ENCODE data around the gene UVRAG.

The UVRAG gene

DNA sequence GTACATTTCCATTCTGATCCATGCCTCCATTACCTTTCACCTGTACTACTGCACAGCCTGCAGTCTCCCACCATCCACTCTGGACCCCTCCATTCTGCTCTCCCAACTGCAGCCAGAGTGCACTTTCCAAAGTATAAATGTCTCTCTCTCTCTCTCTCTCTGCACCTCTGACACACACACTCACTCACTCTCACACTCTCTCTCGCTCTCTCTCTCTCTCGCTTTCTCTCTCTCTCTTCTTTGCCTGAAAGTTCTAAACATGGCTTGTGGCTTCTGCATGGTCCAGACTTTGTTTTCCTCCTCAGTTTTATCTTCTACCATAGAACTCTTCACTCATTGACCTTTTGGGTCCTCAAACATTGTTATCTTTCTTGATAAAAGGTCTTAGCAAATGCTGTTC is 314.7 kb downstream of the UVRAG start:
- DNase-seq = no peak

DNA sequence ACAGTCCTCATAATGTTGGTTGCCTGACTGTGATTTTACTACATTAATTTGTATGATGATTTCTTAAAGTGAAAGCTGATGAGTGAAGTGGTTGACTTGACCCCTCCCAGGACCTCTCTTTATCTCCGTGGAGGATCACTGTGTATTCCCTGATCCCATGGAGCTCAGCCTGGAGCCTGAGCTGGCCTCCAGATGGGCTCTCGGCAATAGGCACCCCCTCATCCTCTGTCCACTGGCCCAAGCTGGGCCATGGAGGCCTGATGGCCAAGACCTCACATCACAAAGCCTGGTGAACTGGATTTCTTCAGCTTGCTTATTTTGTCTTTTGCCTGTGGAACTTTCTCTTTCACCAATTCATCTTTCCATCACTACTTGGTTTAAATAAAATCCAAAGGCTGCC is 316.1 kb downstream of the UVRAG start:
- DNase-seq = no peak

DNA sequence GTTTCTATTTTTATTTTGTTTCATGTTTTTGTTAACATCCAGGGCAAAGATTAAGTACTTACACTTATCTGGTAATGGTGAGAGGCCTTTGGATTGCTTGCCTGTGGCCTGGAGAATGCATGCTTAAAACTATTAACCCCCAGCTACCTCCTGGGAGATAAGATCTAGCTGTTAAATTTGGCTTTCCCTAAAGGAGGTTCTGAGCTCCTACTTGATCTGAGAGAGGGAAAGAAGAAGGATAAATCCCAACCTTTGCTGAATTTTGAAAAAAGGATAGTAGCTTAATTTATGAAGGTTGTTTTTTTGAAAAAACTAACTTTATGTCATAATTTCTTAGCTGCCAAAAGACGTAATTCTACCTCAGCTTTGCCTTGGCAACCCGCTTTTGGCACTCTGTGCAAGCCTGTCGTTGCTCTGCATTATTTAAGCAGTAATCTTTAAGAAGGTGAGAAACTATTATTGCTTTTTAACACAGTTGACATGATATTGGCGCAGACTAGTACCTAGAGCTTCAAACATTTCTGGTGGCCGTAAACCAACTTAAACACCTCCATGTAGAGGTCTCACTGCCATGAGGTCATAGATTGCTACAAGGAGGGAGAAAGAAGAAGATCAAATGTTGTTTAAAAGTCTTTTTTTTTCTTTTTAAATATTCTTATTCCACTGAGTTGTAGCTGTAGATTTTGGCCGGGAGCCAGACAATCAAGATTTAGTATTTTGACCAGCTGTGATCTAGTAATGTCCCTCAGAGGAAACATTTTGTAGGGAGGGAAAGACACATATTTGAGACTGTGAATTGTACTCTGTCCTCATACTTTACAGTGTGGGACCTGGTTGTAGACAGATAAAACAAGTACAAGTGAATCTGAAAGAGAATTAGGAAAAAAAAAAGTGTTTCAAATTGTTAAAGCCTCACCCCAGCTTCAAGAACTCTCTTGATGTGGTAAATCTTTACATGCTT is 316.9 kb downstream of the UVRAG start:
- no peak for DNase-seq

DNA sequence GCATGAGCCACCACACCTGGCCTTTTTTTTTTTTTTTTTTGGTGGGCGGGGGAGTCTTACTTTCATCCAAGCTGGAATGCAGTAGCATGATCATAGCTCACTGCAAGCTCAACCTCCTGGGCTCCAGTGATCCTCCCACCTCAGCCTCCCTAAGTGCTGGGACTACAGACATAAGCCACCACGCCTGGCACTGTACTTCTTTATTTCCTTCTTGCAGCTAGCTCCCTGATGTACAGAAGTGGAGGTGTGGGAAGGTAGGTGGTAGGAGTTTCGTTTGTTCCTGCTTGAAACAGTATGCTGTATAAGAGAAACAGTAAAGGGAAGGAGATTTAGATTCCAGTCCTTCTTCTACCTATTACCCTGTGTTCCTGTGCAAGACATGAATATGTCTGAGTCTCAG is 319.2 kb downstream of the UVRAG start:
- DNase-seq = no peak

DNA sequence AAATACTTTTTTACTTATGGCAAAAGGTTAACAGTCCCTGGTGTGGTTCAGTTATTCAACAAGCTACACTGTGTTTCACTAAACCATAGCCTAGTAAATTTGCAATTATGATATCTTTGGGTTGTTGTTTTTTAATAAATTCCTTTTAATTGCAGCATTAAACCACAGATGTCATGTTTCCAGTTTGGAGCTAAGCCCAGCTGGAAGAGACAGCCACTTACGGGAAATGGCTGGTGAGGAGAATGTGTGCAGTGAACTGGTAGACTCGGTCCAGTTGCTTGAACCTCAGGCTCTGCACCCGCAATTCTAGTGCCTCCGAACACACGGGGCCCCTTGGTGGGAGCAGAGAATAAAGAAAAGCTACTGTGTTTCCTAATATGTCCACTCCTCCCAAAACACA is 320.5 kb downstream of the UVRAG start:
- no peak for DNase-seq

DNA sequence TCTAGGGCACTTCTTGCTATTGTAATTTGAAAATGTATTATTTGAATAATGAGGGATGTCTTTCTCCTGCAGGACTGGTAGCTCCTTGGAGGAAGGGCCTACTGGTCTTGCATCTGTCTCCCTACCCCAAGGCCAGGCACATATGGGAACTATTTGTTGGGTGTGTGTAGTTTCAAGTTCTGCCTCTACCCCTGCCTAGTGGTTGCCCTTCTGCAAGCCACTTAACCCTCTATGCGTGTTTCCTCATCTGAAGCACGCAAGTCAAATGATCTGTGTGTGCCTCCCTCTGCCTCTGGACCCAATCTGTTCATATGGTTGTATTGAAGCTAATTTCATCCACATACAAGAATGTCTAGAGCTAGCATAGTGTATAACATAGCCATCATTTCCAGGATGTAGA is 324.3 kb downstream of the UVRAG start:
- DNase-seq = no peak

DNA sequence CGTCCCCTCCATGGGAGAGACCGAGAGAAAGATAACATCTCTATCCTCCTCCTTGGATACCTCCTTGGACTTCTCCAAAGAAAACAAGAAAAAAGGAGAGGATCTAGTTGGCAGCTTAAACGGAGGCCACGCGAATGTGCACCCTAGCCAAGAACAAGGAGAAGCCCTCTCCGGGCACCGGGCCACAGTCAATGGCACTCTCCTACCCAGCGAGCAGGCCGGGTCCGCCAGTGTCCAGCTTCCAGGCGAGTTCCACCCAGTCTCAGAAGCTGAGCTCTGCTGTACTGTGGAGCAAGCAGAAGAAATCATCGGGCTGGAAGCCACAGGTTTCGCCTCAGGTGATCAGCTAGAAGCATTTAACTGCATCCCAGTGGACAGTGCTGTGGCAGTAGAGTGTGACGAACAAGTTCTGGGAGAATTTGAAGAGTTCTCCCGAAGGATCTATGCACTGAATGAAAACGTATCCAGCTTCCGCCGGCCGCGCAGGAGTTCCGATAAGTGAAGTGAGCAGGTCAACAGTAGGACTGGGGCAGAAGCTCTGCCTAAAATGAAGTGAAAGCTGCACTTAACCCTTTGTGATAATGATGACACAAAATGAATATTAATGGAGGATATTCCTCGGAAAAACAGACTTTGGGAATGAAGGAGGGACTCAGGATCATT is 326.0 kb downstream of the UVRAG start:
- DNase-seq = no peak

DNA sequence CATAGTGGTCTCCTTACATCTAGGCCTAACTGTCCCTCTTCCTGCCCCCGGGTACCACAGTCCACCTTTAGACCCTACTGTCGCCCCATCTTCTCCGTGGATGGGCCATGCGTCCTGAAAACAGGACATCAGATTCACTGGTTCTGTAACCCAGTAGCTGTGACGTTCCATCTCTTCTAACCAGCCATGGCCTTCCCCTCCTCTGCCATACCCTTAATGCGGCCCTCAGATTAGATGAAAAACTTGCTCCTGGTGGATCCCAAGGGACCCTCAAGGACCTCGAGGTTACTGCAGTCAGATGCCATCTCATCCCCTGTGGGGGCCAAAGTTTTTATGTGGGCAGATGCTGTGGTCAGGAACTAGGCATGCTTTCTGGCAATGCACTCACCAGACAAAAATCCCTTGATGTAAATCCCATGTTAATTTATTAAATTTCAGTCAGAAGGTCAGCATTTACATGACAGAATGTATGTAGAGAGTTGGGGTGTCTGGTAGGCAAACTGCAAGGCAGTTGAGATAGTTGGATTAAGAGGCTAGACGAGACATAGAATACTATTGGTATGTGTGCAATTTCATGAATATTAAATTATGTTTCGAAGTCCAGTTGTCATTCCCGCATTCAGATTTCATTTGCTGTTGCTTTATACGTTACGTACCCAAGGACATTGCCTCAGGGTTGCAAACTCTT is 327.0 kb downstream of the UVRAG start:
- no peak for DNase-seq

DNA sequence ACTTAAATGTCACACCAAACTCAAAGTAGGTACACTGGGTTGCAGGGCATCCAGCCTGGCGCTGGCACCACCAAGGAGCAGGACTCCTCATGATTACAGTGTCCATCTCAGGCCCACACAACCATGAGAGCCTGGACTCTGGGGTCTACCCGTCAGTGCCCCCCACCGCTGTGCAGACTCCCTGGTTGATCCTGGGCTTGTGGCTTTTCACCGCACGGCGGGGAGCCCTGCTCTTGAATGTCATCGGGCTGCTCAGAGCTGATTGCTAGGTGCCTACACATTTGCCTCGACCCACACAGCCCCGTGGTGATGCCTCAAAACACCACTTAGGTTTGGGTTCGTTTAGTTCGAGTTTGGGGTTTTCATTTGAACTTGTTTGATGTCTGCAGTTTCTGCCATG is 328.3 kb downstream of the UVRAG start:
- DNase-seq = no peak

DNA sequence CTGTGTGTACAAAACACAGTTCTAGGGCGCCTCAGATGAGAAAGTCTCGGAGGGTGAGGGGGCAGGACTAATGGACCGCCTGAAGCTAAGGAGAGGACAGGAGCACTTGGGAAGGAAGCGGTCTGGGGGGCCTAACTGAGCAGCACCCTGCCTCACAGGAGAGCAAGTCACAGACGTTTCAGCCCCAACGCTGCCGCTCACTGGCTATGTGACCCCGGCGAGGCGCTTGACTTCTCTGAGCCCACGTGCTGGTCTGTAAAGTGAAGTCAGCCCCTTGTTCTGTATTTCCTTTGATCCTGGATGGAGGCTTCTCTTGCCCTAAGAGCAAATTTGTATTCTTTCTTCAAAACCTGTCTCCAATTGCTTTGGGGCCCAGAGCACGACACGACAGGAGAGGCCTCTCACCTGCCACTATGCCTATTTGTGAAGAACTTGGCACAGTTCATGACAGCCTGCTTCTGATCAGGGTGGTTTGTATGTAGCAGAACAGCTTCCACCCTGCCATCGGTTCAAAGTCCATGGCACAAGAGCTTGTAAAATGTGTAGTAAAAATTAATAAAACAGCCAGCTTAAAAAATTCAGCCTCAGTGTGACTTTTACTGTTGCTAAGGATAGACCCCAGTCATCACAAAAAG is 332.2 kb downstream of the UVRAG start:
- DNase-seq = no peak

DNA sequence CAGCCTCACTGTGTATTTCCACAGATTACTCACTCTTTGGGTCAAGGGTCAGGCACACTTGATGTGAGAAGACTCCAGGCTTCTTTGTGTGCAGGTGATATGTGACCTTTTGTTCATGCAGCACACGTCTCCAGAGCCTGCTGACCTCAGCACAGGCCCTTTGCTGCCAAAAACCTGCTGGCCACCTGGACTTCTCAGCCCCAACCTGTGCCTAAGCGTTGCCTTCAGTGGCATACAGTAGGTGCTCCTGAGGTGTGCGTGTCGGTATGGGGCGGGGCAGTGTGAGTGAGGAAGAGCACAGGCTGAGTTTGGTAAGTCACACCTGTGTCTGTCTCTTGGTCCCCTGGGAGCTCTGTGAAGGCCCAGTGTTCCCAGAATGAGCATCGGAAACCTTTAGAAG is 333.2 kb downstream of the UVRAG start:
- no peak for DNase-seq

DNA sequence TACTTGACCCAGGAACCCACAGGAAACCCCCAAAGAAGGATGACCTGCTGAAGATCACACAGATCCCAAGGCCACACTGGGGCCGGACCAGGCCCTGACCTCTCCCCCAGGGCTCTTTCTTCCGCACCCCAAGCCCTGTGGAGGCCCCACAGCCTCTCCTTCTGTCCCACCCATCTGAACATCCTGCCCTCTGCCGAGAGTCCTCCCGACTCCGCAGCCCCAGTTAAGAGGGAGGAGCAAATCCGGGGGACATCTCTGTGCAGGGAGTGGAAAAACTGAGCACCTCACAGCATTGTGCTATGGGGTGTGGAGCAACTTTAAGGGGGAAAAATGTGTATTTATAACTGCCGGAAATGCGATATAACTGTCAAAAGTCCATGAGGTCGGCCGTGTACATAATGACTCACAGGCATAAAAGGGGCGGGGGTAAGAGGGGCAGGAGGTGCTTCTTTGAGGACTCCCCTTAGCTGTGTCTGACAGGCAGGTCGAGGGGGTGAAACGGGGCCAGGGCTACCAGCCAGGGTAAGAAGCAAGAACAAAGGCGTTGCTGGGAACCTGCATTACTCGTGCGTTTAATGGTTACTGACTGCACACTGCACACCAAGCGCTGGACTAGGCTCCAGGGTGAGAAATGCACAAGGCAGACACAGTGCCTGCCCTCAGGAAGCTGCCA is 334.1 kb downstream of the UVRAG start:
- DNase-seq = no peak

DNA sequence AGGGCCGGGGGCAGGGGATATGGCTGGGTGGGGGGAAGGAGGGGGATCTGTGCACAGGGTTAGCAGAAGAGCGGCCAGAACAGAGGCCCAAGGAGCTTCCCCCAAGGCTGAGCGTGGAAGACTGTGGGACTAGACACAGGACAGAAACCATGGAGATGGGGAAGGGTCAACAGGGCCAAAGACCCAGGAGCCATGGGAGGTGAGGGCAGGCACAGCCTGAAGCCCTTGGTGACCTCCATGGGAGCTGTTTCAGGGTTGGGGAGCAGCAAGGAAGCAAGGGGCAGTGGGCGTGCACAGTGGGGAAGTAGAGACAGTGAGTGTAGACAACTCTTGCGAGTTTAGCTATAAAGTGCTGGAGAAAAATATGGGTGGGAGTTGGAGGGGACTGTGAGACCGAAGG is 334.7 kb downstream of the UVRAG start:
- DNase-seq = no peak

DNA sequence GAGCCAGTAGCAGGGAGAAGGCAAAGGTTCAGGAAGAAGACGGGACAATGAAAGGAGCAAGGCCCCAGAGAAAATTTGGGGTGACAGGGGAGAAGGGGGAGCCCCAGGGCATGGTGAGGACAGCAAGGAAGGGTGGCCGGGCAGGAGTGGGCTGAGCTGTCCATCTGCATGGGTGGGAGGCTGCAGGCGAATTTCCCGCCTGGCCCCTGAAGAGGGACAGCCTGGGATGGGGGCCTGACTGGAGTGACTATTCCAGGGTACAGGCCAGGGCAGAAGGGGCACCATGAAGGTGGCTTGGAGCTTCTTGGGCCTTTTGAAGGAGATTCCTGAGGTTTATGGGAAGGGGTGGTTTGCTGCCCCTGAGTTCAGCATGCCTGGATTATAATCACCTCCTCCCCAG is 335.1 kb downstream of the UVRAG start:
- no peak for DNase-seq

DNA sequence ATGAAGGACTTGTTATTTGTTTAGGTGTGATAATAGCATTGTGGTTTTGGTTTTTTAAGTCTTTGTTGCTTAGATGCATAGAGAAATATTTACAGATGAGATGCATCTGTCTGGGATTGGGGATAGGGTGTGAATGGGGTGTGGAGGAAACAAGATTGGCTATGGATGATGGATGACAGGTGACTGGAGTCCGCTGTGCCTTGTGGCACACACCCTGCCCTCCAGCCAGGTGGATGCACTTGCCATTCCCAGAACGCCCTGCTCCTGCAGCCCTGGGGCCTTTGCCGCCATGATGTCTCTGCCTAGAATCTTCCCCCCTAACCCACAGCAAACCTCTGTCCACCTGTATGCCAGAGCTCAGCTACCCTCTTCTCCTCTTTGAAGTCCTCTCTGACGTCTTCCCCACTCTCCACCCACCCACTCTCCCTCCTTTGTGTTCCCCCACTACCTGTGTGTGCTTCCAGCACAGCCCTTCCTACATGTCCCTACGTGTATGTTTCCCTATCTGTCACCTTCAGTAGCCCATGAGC is 336.6 kb downstream of the UVRAG start:
- DNase-seq = no peak

DNA sequence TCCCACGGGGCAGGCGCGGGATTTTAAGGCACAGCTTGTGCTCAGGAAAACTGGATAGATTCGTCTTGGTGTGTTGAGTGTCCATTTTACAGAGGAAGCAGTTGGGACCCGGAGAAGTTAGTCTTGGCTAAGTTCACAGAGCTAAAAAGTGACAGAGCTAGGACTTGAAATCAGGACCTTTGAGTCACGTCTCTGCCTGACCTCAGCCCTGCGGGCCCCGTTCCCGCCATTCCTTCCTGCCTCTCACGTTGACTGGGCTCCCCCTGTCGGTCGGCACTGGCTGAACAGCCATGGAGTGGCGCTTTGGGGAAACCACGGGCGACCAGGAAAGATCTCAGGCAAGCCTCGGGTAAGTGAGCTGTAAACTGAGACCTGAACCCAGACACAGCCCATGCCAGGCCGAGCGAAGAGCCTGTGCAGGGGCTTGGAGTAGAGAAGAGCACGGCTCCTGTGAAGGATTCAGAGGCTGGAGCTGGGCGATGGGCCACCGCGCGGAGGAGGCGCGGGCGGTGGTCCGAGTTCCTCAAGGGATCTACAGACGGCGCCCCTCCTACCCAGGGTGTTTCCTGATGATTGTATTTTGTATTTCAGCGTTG is 337.2 kb downstream of the UVRAG start:
- no peak for DNase-seq

DNA sequence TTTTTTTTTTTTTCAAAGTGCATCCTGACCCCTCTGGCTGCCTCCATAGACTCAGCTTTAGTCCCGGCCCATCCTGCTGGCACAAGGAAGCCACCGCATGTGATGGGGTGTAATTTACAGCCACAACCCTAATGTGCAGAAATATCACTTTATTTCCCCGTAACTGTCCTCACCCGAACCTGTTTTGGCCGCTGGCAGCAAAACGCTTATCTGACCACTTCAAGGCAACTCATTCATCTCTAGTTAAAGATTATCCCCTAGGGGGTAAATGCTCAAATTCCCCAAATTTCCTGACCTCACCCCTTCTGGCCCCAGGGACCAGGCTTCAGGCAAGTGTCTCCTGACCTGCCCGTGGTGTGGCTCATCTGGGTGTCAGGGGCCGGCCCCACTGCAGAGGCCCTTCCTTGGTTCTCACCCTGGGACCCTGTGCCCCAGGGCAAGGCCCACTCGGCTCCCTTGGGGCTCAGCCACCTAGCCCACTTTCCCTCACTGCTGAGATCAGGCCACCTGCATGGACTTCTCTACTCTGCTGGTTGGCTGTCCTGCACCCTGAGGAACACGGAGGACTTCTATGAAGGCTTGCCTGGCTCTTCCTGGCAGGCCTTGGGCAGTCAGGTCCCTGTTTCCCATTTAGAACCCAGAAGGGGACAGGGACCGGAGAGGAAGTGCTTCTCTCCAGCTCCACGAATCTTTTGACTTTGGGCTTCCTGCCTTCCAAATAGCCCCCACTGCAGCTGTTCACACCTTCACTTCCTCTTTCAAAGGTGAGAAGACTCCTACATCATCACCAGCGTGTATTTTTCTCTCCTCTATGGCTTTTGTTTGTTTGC is 337.9 kb downstream of the UVRAG start:
- no peak for DNase-seq

DNA sequence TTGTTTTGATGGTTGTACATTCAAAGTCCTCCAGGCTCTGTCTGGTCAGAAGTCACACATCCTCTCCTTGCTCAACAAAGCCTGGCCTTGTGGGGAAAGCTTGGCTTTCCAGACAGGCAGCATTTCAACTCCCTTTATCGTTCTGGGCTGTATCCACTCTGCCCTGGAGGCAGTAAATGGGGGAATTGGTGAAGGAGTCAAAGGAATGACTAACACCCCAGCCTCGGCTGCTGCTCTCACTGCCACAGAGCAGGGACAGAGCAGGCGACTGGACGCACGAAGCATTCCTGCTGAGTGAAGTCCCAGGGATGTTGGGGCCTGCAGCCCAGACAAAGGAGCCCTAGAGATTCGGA is 338.5 kb downstream of the UVRAG start:
- DNase-seq = no peak

DNA sequence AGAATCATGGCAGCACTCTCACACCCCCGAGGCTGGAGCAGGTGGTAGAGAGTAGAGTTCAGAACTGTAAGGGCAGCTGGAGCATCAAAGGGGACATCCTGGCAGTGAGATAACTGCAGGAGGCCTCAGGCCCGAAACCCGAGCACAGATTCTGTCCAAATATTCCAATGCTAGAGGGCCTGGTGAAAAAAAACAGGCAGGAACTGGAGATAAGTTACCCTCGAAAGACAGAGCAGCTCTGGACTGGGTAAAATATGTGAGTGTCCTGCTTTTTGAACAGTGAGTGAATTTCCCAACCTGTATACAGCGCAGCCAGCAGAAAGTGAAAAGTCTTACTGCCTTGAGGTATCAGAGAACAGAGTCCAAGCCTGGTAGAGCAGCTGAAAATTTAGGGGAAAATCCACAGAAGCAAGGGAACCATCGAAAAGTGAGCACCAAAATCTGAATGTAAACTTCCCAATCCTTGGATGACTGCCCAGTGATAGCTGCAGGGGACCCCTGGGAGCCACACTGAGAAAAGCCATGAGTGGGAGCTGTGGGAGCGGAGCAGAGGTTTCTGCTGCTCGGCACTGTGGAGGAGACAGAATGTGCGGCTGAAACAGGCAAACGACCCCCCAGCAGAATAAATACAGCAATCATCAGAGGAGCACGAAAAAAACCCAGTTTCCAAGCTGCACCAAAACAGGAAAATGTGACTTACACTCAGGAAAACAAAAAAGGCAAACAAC is 340.7 kb downstream of the UVRAG start:
- no peak for DNase-seq

DNA sequence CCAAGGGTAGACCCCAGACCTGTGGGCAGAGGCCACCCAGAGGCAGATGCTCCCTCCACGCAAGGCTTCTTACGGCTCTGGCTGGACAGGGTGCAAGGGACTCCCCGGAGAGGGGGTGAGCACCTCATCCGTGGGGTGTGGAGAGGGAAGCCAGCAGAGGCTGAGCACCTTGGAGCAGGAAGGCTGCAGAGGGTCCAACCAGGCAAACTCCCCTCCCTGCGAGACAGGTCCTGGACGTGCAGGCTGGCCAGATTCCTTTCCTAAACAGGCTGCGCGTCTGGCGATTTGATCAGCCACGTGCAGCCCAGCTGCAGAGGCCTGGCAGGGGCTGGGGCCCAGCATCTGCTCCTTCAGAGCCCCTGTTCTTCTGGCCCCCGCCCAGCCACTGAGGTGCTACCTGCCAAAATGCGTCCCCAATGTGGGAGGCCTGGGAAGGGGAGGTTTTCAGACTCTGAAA is 342.0 kb downstream of the UVRAG start:
- DNase-seq = no peak
